ENCODE data around the gene FAM110C. TPM values are rescaled to one million over a fixed set of nuclear protein-coding genes. Genes with fewer than 3 reads are reported as not detected.

FAM110C gene
- total RNA-seq, 4 donors from 2014 or later = 0.98 to 3.7 (median 1.5) TPM

GRCh38 chr2:38155-38554, 8.2 kb downstream of the FAM110C start:
- TF ChIP-seq EP300 (IDR thresholded peaks at IDR 0.05) (no peak), CTCF (IDR thresholded peaks at IDR 0.05) (no peak), POLR2A (IDR thresholded peaks at IDR 0.05; ENCODE audit: low read depth) (no peak), POLR2AphosphoS5 (IDR thresholded peaks at IDR 0.05) (no peak)
- 88% methylated on average over 6 of the region's 6 CpGs for WGBS

GRCh38 chr2:36318-36717, 10.0 kb downstream of the FAM110C start:
- DNase-seq (ENCODE audit: extremely low spot score) = no peak
- TF ChIP-seq CTCF (IDR thresholded peaks at IDR 0.05) (no peak), POLR2A (IDR thresholded peaks at IDR 0.05; ENCODE audit: low read depth) (no peak), POLR2AphosphoS5 (IDR thresholded peaks at IDR 0.05) (no peak), EP300 (IDR thresholded peaks at IDR 0.05) (no peak)
- H3K4me3 ChIP-seq = no peak overlapping the region
- WGBS = 87% methylated on average over 1 of the region's 1 CpG
- no peaks in the 10 kb centered on the region for H3K4me1 ChIP-seq
- peaks cover 0 to 25% (median 0%) of the 10 kb centered on the region in 4 donors for H3K27me3 ChIP-seq
- H3K27ac ChIP-seq (replicated peaks in 1 of 4) = no peak overlapping the region
- intact Hi-C loops (cut with DNase I) = no loop called here
- H3K36me3 ChIP-seq = no peaks in the 10 kb centered on the region
- H3K9me3 ChIP-seq = peaks cover 0 to 3% (median 0%) of the 10 kb centered on the region in 4 donors

More at GRCh38 chr2:38155-38554, 8.2 kb downstream of the FAM110C start:
- H3K27me3 ChIP-seq = peaks cover 0 to 30% (median 0%) of the 10 kb centered on the region in 4 donors
- H3K4me3 ChIP-seq = no peak overlapping the region
- intact Hi-C loops (cut with DNase I) = no loop called here
- DNase-seq (ENCODE audit: extremely low spot score) = no peak
- no peaks in the 10 kb centered on the region for H3K36me3 ChIP-seq
- H3K27ac ChIP-seq (replicated peaks in 1 of 4) = no peak overlapping the region
- peaks cover 0 to 3% (median 0%) of the 10 kb centered on the region in 4 donors for H3K9me3 ChIP-seq
- H3K4me1 ChIP-seq = no peaks in the 10 kb centered on the region

GRCh38 chr2:35852-36251, 10.5 kb downstream of the FAM110C start:
- no peak overlapping the region for H3K4me3 ChIP-seq
- no peak for DNase-seq (ENCODE audit: extremely low spot score)
- TF ChIP-seq EP300 (IDR thresholded peaks at IDR 0.05) (no peak), CTCF (IDR thresholded peaks at IDR 0.05) (no peak), POLR2A (IDR thresholded peaks at IDR 0.05; ENCODE audit: low read depth) (no peak), POLR2AphosphoS5 (IDR thresholded peaks at IDR 0.05) (no peak)
- no peaks in the 10 kb centered on the region for H3K36me3 ChIP-seq
- H3K27me3 ChIP-seq = peaks cover 0 to 20% (median 0%) of the 10 kb centered on the region in 4 donors
- H3K27ac ChIP-seq (replicated peaks in 1 of 4) = no peak overlapping the region
- H3K9me3 ChIP-seq = peaks cover 0 to 3% (median 0%) of the 10 kb centered on the region in 4 donors
- 83% methylated on average over 5 of the region's 5 CpGs for WGBS
- intact Hi-C loops (cut with DNase I) = no loop called here
- no peaks in the 10 kb centered on the region for H3K4me1 ChIP-seq

- TF ChIP-seq POLR2AphosphoS5 (IDR thresholded peaks at IDR 0.05) = no peak
- TF ChIP-seq CTCF (IDR thresholded peaks at IDR 0.05) = no peak
- TF ChIP-seq POLR2A (IDR thresholded peaks at IDR 0.05; ENCODE audit: low read depth) = no peak
- no peak for TF ChIP-seq EP300 (IDR thresholded peaks at IDR 0.05)
- Histone ChIP-seq H3K27ac (replicated peaks in 1 of 4) (no peak overlapping the region), H3K9me3 (no peaks in the 10 kb centered on the region), H3K27me3 (peaks cover 0 to 7% (median 0%) of the 10 kb centered on the region in 4 donors), H3K36me3 (no peaks in the 10 kb centered on the region), H3K4me3 (no peak overlapping the region), H3K4me1 (no peaks in the 10 kb centered on the region)
- WGBS = 52% methylated on average over 7 of the region's 7 CpGs
- DNase-seq (ENCODE audit: extremely low spot score) = no peak
- intact Hi-C loops (cut with DNase I) = no loop called here
Observed at GRCh38 chr2:33620-34019, 12.7 kb downstream of the FAM110C start.

- no peak for TF ChIP-seq EP300 (IDR thresholded peaks at IDR 0.05)
- Histone ChIP-seq H3K27ac (replicated peaks in 1 of 4) (no peak overlapping the region), H3K9me3 (no peaks in the 10 kb centered on the region), H3K27me3 (no peaks in the 10 kb centered on the region), H3K4me3 (no peak overlapping the region), H3K4me1 (no peaks in the 10 kb centered on the region), H3K36me3 (no peaks in the 10 kb centered on the region)
- WGBS = 98% methylated on average over 5 of the region's 5 CpGs
- DNase-seq (ENCODE audit: extremely low spot score) = no peak
- intact Hi-C loops (cut with DNase I) = no loop called here
Observed at GRCh38 chr2:32068-32467, 14.2 kb downstream of the FAM110C start.

Data from esophagus muscularis mucosa (tissue), 4 donors.